CD1c-positive myeloid dendritic cell (primary cell): ENCODE results near the gene INPP5A.

Experiments
- DNase-seq: peaks from one replicate; pipeline ENCODE4 v3.0.0-alpha.2; 2016; ENCODE audit errors: extremely low spot score

INPP5A gene

DNA sequence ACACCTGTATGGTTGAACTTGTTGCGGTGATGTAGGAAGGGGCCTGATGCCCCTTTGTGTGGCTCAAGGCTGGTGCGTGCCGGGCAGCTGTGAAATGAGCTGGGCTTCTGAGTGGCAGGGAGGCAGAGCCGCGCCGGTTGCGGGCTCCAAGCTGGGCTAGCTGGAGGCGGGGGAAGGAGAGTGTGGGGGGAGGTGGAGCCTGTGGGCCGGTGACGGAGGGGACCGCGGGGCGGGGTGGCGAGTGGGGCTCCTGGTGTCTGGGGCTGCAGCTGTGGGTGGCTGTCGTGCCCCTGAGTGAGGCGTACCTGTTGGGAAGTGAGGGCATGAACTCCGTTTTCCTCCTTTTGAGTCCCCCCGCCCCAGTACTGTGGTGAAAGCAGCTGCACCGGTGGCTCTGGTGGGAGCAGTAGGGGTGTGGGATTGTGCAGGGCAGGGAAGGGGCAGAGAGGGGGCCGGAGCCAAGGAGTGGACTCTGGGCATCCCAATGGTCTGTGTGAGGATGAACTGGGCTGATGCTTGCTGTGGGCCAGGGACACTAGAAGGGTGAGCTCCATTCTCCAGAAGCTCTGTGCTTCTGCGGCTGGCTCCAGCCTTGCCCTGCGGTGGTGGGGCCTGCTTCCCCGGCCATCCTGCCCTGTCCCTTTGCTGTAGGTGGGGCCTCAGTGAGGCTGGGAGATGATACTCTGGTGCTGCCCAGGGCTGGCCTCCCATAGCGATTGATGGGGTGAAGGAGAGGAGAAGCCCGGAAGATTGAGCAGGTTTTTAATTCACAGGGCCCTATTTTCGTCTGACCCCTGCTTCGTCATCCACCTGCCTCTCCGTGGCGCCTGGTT is 41.7 kb downstream of the INPP5A start:
- no peak for DNase-seq

DNA sequence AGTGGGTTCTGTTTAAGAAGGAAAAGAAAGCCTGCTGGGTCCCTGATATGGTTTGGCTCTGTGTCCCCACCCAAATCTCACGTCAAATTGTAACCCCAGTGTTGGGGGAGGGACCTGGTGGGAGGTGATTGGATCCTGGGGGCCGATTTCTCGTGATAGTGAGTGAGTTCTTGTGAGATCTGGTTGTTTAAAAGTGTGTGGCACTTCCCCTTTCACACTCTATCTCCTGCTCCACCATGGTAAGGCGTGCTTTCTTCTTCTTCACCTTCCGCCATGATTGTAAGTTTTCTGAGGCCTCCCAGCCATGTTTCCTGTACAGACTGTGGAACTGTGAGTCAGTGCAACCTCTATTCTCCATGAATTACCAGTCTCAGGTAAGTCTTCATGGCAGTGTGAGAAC is 42.6 kb downstream of the INPP5A start:
- no peak for DNase-seq

DNA sequence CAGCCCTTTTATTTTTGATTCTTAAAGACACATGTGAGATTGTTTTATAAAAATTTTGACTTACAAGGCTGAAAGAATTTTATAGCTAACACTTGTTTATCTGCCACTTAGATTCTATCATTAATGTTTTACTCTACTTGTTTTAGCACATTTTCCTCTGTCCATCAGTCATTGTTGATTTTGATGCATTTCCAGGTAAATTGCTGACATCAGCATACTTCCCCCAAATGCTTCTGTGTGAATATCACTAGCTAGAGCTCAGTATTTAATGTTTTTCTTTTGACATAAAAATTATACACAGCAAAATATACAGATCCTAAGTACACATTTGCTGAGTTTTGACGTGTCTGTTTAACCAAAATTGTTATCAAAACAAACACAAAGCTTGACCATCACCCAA is 43.0 kb downstream of the INPP5A start:
- DNase-seq: no peak

DNA sequence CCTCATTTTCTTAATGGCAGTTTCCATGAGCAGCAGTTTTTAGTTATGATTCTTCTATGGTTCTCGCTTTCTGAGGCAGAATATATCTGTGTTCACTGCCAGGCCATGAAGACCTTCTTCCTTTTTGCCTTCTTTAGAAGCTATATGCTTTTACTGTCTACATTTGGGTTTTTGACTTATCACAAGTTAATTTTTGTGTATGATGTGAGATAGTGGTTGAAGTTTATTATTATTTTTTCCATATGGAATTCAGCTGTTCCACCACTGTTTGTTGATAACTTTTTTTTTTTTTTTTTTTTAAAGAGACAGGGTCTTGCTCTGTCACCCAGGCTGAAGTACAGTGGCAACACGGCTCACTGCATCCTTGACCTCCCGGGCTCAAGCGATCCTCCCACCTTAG is 44.5 kb downstream of the INPP5A start:
- DNase-seq: no peak

- DNase-seq: no peak
Observed at GRCh38 chr10:132582771-132583170, 45.2 kb downstream of the INPP5A start.

- no peak for DNase-seq
Observed at GRCh38 chr10:132583456-132583855, 45.9 kb downstream of the INPP5A start.

- DNase-seq: no peak
Observed at GRCh38 chr10:132584081-132584480, 46.5 kb downstream of the INPP5A start.

GRCh38 chr10:132585732-132586722 is 48.4 kb downstream of the INPP5A start:
- DNase-seq: peak; percentile 92

DNA sequence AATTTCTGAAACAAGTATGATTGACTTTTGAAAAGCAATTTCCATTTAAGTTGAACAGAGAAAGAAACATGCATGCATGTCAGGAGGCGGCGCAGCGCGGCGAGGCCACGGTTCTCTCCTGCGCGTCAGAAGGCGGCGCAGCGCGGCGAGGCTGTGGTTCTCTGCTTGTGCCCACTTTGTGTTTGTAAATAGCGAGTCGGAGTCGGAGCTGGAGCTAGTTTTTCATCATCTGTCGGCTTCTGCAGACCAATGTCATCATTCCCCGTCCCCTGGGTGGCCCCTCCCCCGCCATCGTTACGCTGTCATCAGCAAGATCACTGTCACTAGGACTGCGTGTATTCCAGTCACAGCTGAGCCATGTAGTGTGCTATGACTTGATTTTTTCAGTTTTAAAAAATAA is 49.2 kb downstream of the INPP5A start:
- no peak for DNase-seq

GRCh38 chr10:132587175-132587574 is 49.6 kb downstream of the INPP5A start:
- no peak for DNase-seq

DNA sequence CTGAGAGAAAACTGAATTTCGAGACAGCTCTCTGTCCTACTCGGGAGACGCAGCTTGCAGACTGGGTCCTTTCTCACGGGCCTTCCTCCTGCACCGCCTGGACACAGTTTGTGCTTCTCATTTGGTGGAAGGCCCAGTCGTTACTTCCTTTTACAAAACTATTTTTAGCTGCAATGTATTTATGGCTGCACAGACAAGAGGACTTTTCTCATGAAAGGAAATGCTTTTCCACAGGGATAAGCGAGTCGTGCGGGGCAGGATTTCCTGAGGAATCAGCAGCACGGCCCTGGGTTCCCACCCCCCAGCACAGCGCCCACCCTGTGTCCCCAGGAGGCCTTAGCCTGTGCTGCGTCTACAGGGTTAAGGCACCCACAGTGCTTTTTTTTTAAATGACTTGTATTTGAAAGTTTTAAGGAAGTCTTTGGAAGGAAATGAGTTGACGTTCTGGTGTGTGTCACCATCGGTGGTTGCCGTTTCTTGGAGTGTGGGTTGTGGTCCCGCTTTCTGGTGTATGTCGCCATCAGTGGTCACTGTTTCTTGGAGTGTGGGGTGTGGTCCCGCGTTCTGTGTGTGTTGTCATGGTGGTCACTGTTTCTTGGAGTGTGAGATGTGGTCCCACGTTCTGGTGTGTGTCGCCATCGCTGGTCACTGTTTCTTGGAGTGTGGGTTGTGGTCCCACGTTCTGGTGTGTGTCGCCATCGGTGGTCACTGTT is 50.9 kb downstream of the INPP5A start:
- peak; percentile 96 for DNase-seq

DNA sequence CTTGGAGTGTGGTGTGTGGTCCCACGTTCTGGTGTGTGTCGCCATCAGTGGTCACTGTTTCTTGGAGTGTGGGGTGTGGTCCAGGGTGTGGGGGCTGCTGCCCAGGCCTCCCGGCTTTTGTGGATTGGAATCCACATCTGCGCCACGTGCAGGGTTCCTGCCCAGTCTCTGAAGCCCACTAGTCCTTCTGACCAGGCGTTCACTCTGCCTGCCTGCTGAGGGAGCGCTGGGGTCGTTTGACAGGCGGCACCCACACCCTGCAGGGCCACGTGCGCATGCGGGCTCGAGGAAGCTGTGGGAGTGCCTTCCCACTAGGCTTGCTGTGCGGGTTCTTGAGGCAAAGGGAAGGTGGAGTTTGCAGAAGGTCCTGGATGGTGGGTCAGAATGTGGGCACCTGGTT is 51.4 kb downstream of the INPP5A start:
- DNase-seq: no peak

DNA sequence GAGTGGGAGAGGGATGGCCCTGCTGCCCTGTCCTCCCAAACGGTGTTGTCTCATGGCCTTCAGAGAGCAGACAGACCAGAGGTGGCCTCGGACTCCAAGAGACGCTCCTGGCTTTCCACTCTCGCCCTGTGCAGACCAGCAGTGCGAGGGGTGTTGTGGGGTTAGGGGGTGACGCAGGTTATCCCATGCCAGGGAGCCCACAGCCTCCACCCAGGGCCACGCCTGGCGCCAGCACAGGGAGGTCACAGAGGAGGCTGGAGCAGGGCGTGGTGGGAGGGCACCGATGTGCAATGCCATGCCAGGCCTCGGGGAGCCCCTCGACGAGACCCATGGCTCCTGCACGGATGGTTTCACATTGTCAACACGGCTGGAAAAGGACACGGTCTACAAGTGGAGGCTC is 52.1 kb downstream of the INPP5A start:
- DNase-seq: no peak

DNA sequence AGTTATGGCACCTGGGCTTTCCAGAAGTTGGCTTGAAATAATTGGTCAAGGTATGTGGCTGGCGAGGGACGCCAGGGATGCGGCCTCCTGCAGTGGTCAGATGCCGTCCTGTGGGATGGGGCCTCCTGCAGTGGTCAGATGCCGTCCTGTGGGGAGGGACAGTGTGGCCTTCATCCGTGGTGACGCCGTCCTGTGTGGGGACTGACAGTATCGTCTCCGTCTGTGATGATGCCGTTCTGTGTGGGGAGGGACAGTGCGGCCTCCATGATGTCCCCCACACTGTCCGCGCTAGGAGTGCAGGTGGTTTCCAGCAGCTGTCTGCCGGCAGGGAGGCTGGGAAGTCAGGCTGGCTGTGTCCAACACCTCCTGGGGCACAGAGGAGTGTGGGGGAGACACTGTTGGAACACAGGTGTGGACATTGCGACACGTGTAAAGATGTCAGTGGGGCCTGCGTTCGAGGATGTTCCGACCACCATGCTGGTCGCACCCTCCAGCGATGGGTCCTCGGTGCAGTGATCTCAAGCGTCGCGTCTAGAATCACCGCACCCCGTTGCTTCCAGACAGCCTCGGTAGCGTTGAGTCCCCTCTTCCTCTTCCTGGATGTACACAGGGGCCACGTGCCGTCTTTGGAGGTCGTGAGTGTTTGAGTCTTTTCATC is 52.6 kb downstream of the INPP5A start:
- no peak for DNase-seq

DNA sequence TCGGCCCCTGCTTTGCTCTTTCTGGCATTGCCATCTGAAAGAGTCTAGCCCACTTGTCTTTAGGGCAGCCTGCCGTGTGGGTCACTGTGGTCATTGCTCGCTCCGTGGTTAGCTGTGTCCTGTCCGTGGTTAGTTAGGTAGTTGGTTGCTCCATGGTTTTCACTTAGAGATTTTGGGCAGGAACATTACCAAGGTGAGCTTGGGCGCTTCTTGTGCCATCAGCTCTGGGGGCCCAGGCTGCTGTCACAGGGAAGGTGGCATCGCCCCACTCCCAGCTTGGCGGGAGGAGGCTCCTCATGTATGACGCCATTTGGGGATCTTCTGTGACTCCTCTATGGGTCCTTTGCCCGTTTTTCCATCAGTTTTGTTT is 53.1 kb downstream of the INPP5A start:
- DNase-seq: no peak

DNA sequence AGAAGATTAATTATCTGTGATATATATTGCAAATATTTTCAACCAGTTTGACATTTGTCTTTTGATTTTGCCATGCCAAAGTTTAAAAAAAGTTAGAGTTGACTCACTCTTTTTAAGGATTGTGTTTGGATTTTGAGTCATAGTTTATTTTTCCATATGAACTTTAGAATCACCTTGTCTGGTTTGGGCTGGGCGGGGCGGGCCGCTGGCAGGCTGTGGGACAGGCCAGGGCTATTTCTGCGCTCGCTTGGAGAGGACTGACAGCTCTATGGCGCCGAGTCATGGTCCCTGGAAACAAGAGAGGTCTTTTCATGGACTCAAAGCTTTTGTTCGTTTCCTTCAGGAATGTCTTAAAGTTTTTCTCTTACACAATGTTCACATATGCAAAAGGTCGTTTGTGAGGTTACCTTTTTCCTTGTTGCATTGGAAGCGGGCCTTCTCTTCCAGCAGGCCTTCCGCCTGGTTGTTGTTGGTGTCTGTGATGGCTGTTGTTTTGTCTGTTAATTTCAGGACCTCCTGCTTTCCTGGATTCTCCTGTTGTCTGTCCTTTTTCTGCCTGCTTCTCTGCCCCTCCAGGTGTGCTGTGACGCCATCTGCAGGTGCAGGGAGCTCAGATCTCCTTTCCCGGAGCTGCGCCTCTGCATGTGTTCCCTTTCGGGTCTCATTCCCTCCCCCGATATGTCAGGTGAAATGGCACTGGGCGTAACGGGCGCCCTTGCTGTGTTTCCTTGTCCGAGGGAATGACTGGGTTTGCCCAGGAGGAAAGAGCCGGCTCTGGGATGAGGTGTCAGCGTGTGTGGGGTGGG is 53.8 kb downstream of the INPP5A start:
- no peak for DNase-seq

DNA sequence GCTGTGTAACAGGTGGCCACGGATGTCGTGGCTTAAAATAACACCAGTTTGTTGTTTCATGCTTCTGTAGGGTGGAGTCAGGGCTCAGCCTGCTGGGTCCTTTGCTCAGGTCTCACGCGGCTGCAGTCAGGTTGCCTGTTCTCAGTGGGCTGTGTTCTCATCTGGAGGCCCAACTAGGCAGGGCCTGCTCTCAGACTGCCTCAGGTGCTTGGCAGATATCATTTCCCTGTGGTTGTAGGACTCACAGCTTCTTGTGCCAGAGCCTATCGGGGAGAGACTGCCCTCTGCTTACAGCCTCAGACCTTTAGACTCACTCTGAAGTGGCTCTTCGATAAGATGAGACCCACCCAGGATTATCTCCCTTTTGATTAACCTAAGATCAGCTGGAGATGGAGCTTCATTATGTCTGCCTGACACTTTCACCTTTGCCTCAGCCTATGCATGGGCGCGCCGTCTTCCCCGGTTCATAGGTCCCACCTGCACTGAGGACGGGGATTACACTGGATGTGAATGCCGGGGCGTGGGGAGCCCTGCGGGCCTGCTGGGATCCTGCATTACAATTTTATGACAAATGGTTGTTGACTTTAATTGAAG is 55.3 kb downstream of the INPP5A start:
- DNase-seq: no peak

- DNase-seq: peak; percentile 26
Observed at GRCh38 chr10:132593389-132593788, 55.8 kb downstream of the INPP5A start.

GRCh38 chr10:132593900-132594876 is 56.6 kb downstream of the INPP5A start:
- DNase-seq: no peak
